SH-SY5Y (cell line): ENCODE data around the gene OCA2.

Source experiments
- GATA2 ChIP-seq: IDR thresholded peaks from 2 replicates; pipeline ENCODE4 v1.6.1; 2011; ENCODE audit warnings: mild to moderate bottlenecking, low read depth, low read length
- GATA3 ChIP-seq: IDR thresholded peaks from 2 replicates; pipeline ENCODE4 v1.6.1; 2011; ENCODE audit warnings: low read depth, mild to moderate bottlenecking, low read length, moderate library complexity

DNA sequence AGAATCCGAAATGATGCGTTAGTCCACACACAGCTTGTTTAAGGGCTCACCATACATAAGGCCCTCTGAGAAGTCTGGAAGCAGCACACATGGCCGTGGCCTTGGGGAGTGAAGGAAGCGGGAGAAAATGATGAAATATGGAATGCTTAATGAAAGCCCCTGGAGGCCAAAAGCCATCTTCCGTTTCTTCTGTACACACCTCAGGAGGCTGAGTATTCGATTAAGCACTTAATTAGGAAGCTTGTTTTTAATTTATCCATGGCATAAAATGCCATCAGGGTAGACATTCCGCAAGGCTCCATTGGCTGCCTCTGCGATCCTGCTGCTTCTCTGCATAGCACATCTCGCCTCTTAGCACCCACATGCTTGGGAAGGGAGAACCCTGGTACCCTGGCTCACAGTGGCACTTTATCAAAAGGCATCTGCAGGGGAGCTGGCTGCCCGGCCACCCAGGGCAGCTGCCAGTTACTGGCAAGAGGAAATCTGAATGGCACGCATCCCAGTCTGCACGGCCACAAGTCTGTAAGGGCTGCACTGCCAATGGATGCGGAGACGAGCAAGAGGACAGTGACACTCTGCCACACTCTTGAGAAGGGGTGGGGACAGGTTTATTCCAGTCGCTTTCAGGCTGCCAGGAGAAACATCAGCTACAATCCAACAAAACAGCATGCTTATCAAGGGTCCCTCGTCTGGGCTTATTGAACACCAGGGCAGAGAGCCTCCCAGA lies 356.2 kb downstream of the OCA2 start:
- TF ChIP-seq GATA2 = peak; percentile 35; the same call in 1 of the 2 replicates
- no peak for TF ChIP-seq GATA3
